ENCODE data around the gene CYP27C1. TPM values are rescaled to one million over a fixed set of nuclear protein-coding genes. Genes with fewer than 3 reads are reported as not detected.

The CYP27C1 gene
- total and polyA plus RNA-seq, 7 donors, result 0.27 to 0.83 (median 0.58) TPM; not detected in 1

DNA sequence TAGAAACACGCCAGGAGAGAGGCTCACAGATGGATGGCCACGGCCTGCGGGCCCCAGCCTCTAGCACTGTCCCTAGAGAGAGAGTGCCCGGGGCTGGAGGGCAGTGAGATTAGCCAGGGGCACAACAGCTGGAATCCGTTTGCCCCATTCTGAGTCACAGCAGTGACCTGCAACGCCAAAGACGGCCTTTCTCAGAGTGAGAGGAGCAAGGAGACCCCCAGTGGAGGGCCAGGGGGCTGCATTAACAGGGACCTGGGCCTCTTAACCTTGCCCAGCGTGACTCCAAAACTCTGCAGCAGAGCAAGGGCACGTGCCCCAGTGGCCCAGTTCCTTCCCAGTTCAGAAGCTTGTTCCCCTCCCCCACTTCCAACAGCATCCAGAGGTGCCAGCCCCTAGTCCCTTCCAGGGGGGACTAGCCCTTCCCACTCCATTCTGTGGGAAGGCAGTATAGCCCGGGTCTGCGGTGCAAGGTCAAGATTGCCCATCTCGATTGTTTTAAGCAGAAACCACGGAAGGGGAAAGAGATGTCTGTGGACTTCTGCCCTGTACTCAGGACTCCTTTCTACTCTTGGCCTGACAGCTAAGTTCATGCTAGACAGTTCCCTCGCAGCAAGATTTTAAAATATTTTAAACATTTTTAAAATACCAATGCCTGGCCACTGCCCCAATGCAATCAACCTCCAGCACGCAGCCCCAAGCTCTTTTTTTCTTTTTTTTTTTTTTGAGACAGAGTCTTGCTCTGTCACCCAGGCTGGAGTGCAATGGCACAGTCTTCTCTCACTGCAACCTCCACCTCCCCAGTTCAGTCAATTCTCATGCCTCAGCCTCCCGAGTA, 62.2 kb downstream of the CYP27C1 start:
- intact Hi-C loops (cut with DNase I), result no loop called here
- Histone ChIP-seq H3K36me3 (no peaks in the 10 kb centered on the region), H3K27me3 (no peaks in the 10 kb centered on the region), H3K4me3 (no peak overlapping the region), H3K4me1 (no peaks in the 10 kb centered on the region), H3K27ac (no peak overlapping the region), H3K9me3 (no peaks in the 10 kb centered on the region)
- DNase-seq, result peak; percentile 59
- TF ChIP-seq POLR2AphosphoS5 (IDR thresholded peaks at IDR 0.05) (no peak), POLR2A (IDR thresholded peaks at IDR 0.05) (no peak), EP300 (IDR thresholded peaks at IDR 0.05) (no peak)
- TF ChIP-seq, protein P1, sequence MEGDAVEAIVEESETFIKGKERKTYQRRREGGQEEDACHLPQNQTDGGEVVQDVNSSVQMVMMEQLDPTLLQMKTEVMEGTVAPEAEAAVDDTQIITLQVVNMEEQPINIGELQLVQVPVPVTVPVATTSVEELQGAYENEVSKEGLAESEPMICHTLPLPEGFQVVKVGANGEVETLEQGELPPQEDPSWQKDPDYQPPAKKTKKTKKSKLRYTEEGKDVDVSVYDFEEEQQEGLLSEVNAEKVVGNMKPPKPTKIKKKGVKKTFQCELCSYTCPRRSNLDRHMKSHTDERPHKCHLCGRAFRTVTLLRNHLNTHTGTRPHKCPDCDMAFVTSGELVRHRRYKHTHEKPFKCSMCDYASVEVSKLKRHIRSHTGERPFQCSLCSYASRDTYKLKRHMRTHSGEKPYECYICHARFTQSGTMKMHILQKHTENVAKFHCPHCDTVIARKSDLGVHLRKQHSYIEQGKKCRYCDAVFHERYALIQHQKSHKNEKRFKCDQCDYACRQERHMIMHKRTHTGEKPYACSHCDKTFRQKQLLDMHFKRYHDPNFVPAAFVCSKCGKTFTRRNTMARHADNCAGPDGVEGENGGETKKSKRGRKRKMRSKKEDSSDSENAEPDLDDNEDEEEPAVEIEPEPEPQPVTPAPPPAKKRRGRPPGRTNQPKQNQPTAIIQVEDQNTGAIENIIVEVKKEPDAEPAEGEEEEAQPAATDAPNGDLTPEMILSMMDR (IDR thresholded peaks at IDR 0.05), result no peak
- 79 to 86% methylated on average over 16 of the region's 16 CpGs for WGBS, 2 donors

- peak; percentile 44 for DNase-seq
- Histone ChIP-seq H3K9me3 (no peaks in the 10 kb centered on the region), H3K27me3 (no peaks in the 10 kb centered on the region), H3K27ac (no peak overlapping the region), H3K4me1 (no peaks in the 10 kb centered on the region), H3K4me3 (no peak overlapping the region), H3K36me3 (no peaks in the 10 kb centered on the region)
- intact Hi-C loops (cut with DNase I), result no loop called here
- TF ChIP-seq POLR2AphosphoS5 (IDR thresholded peaks at IDR 0.05) (no peak), POLR2A (IDR thresholded peaks at IDR 0.05) (no peak)
- TF ChIP-seq, protein P1 (IDR thresholded peaks at IDR 0.05), result no peak
- 87 to 90% methylated on average over 6 of the region's 6 CpGs for WGBS, 2 donors
These were observed 63.0 kb downstream of the CYP27C1 start for GRCh38 chr2:127157114-127157513.

DNA sequence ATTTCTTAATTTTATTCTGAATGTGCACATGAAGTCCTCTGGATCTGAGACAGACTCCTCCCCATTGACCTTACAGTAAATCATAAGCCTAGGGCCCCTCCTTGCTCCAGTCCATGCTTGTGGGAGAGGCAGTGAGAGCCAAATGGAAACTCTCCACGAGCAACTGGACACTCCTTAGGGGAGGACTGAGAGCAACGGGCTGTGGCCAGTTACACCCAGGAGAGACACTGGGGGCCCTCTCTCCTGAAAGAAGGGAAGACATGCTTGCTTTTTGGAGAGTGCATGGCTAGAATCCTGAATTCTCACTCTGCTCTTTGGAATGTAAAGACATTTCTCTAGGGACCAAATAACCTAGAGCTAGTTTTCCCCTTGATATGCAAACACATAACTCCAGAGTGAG, 64.2 kb downstream of the CYP27C1 start:
- Histone ChIP-seq H3K9me3 (no peaks in the 10 kb centered on the region), H3K36me3 (no peaks in the 10 kb centered on the region), H3K4me1 (no peaks in the 10 kb centered on the region), H3K4me3 (no peak overlapping the region), H3K27me3 (no peaks in the 10 kb centered on the region), H3K27ac (peak overlapping the region in 1 of 4 donors; percentile 37)
- 30 to 51% methylated on average over 2 of the region's 2 CpGs for WGBS, 2 donors
- TF ChIP-seq EP300 (IDR thresholded peaks at IDR 0.05), result no peak
- TF ChIP-seq POLR2A (IDR thresholded peaks at IDR 0.05), result no peak
- TF ChIP-seq, protein P1 (IDR thresholded peaks at IDR 0.05), result no peak
- peak in 2 of 4 donors; percentile 13 to 19 for TF ChIP-seq POLR2AphosphoS5 (IDR thresholded peaks at IDR 0.05)
- peak; percentile 89 for DNase-seq
- intact Hi-C loops (cut with DNase I), result no loop called here

DNA sequence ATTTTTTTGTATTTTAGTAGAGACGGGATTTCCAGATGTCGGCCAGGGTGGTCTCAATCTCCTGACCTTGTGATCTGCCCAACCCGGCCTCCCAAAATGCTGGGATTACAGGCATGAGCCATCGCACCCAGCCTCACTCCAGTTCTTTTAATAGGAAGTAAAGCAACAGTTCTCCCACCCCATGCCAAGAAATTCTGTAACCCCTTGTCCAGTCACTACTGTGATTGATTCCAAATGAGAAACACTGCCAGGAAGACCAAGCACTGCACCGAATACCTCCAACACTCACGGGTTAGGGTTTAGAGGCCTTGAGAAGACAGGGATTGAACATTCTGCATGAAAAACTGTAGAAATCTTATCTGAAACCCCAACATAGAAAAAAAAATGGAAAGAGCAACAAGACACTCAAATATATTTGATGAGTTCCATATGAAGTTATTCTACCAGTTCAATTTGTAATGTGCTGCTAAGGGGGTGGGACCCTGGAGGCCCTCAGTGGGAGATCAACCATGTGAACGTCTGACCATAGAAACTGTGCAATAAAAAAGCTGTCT, 65.0 kb downstream of the CYP27C1 start:
- no peak overlapping the region for H3K4me3 ChIP-seq
- no peaks in the 10 kb centered on the region for H3K36me3 ChIP-seq
- H3K27me3 ChIP-seq, result no peaks in the 10 kb centered on the region
- H3K9me3 ChIP-seq, result peaks cover 0 to 2% (median 0%) of the 10 kb centered on the region in 4 donors
- peak; percentile 73 for DNase-seq
- TF ChIP-seq POLR2AphosphoS5 (IDR thresholded peaks at IDR 0.05) (no peak), POLR2A (IDR thresholded peaks at IDR 0.05) (no peak), EP300 (IDR thresholded peaks at IDR 0.05) (no peak)
- TF ChIP-seq, protein P1 (IDR thresholded peaks at IDR 0.05), result no peak
- H3K27ac ChIP-seq, result peak overlapping the region in 3 of 4 donors; percentile 17 to 50 (median 37)
- 78 to 86% methylated on average over 7 of the region's 7 CpGs for WGBS, 2 donors
- no peaks in the 10 kb centered on the region for H3K4me1 ChIP-seq
- intact Hi-C loops (cut with DNase I), result no loop called here
